Activated CD4-positive, CD25-positive, alpha-beta regulatory T cell treated with anti-CD3 and anti-CD28 coated beads, Interleukin-2, amount 50 U/mL, for 16 hours (primary cell): ENCODE measurements around the gene HGD.
"Not testable (repeated sequence)": the region's sequence is repeated elsewhere in the genome, so short reads cannot be mapped to it uniquely, and the experiment has no call there.

Source experiments
- DNase-seq: peaks from one replicate; pipeline ENCODE4 v3.0.0-alpha.2; 2020; ENCODE audit warnings: low read depth, low spot score

HGD gene

GRCh38 chr3:120680193-120680894, 1.7 kb downstream of the HGD start:
- DNase-seq, result no peak

- DNase-seq, result no peak
Observed at GRCh38 chr3:120678984-120679383, 3.1 kb downstream of the HGD start.

- no peak for DNase-seq
Observed at GRCh38 chr3:120678331-120678947, 3.6 kb downstream of the HGD start.

- not testable (repeated sequence) for DNase-seq
Observed at GRCh38 chr3:120677193-120677592, 4.8 kb downstream of the HGD start.

- DNase-seq, result no peak
Observed at GRCh38 chr3:120673116-120673515, 8.9 kb downstream of the HGD start.

GRCh38 chr3:120670576-120670975, 11.5 kb downstream of the HGD start:
- DNase-seq, result no peak

- DNase-seq, result no peak
Observed at GRCh38 chr3:120664926-120665325, 17.1 kb downstream of the HGD start.

- no peak for DNase-seq
Observed at GRCh38 chr3:120661945-120662344, 20.1 kb downstream of the HGD start.

- no peak for DNase-seq
Observed at GRCh38 chr3:120661106-120661905, 20.7 kb downstream of the HGD start.

GRCh38 chr3:120659834-120660233, 22.2 kb downstream of the HGD start:
- DNase-seq, result no peak

GRCh38 chr3:120659285-120659684, 22.8 kb downstream of the HGD start:
- DNase-seq, result no peak

- DNase-seq, result no peak
Observed at GRCh38 chr3:120652896-120653545, 29.0 kb downstream of the HGD start.

- no peak for DNase-seq
Observed at GRCh38 chr3:120652281-120652680, 29.8 kb downstream of the HGD start.

GRCh38 chr3:120650311-120650710, 31.7 kb downstream of the HGD start:
- no peak for DNase-seq

GRCh38 chr3:120649830-120650233, 32.2 kb downstream of the HGD start:
- no peak for DNase-seq

GRCh38 chr3:120648290-120648689, 33.7 kb downstream of the HGD start:
- no peak for DNase-seq

GRCh38 chr3:120646771-120647432, 35.1 kb downstream of the HGD start:
- no peak for DNase-seq

- DNase-seq, result no peak
Observed at GRCh38 chr3:120645083-120645845, 36.8 kb downstream of the HGD start.

- no peak for DNase-seq
Observed at GRCh38 chr3:120642368-120642948, 39.6 kb downstream of the HGD start.

- DNase-seq, result no peak
Observed at GRCh38 chr3:120641696-120642246, 40.3 kb downstream of the HGD start.
